CD4-positive, alpha-beta T cell treated with Interleukin-4 for 4 hours (primary cell): ENCODE data around the gene RHOT2.

Experiments
- DNase-seq: peaks from one replicate; pipeline ENCODE4 v3.0.0-alpha.2; 2020

The RHOT2 gene

GRCh38 chr16:702341-702740 is 34.4 kb downstream of the RHOT2 start:
- DNase-seq = no peak

GRCh38 chr16:703406-703805 is 35.5 kb downstream of the RHOT2 start:
- DNase-seq = no peak

GRCh38 chr16:704047-704446 is 36.1 kb downstream of the RHOT2 start:
- no peak for DNase-seq

- DNase-seq = no peak
Measured at GRCh38 chr16:704552-705380, 36.8 kb downstream of the RHOT2 start.

- DNase-seq = no peak
Measured at GRCh38 chr16:705431-706188, 37.7 kb downstream of the RHOT2 start, which contains the start of gene FBXL16. TSS of gene FBXL16 (minus strand) at chr16:705801. CDS start at chr16:697405, 8,396 bp downstream.

GRCh38 chr16:706189-707061 is 38.5 kb downstream of the RHOT2 start:
- DNase-seq = no peak

GRCh38 chr16:707062-707538 is 39.2 kb downstream of the RHOT2 start:
- DNase-seq = no peak

GRCh38 chr16:708019-708418 is 40.1 kb downstream of the RHOT2 start:
- DNase-seq = no peak

- DNase-seq = no peak
Measured at GRCh38 chr16:708959-709358, 41.0 kb downstream of the RHOT2 start.

- DNase-seq = no peak
Measured at GRCh38 chr16:709566-710499, 41.9 kb downstream of the RHOT2 start.

- no peak for DNase-seq
Measured at GRCh38 chr16:710500-711075, 42.7 kb downstream of the RHOT2 start.

- no peak for DNase-seq
Measured at GRCh38 chr16:711084-711483, 43.2 kb downstream of the RHOT2 start.

GRCh38 chr16:711548-712320 is 43.8 kb downstream of the RHOT2 start:
- DNase-seq = peak; percentile 63

GRCh38 chr16:712740-713250 is 44.9 kb downstream of the RHOT2 start:
- peak; percentile 27 for DNase-seq

GRCh38 chr16:714079-714478 is 46.1 kb downstream of the RHOT2 start:
- DNase-seq = no peak

GRCh38 chr16:714558-715476 is 46.9 kb downstream of the RHOT2 start, which contains the start of gene METRN:
TSS of gene METRN (plus strand) at chr16:715118. CDS start at chr16:715290, 172 bp downstream.
- peak; percentile 79 for DNase-seq

- no peak for DNase-seq
Measured at GRCh38 chr16:715477-716199, 47.7 kb downstream of the RHOT2 start.

- DNase-seq = no peak
Measured at GRCh38 chr16:716200-716568, 48.3 kb downstream of the RHOT2 start.
